ENCODE measurements around the gene CCDC138.

- TF ChIP-seq GLMP (CRISPR knock-in tag; IDR thresholded peaks at IDR 0.05; ENCODE audit: borderline replicate concordance) (no peak), POLR2A (IDR thresholded peaks at IDR 0.05; ENCODE audit: insufficient read depth in 1 of 2, low read depth in 2 of 2, low read length in 2 of 2) (no peak), USF2 (IDR thresholded peaks at IDR 0.05; ENCODE audit: low read depth, low read length) (no peak), USF2 (CRISPR knock-in tag; IDR thresholded peaks at IDR 0.05; ENCODE audit: borderline replicate concordance) (no peak), MAX (IDR thresholded peaks at IDR 0.05) (no peak), GMEB1 (CRISPR knock-in tag; IDR thresholded peaks at IDR 0.05; ENCODE audit: borderline replicate concordance) (no peak), ZFX (CRISPR knock-in tag; IDR thresholded peaks at IDR 0.05; ENCODE audit: low read depth) (no peak), ZBTB21 (CRISPR knock-in tag; IDR thresholded peaks at IDR 0.05) (no peak), CTCF (CRISPR knock-in tag; IDR thresholded peaks at IDR 0.05) (no peak), ZMYM4 (CRISPR knock-in tag; IDR thresholded peaks at IDR 0.05) (no peak)
These were observed 18.5 kb downstream of the CCDC138 start for GRCh38 chr2:108805032-108805431.

All from HepG2 (cell line).